ENCODE results near the gene VSNL1.

DNA sequence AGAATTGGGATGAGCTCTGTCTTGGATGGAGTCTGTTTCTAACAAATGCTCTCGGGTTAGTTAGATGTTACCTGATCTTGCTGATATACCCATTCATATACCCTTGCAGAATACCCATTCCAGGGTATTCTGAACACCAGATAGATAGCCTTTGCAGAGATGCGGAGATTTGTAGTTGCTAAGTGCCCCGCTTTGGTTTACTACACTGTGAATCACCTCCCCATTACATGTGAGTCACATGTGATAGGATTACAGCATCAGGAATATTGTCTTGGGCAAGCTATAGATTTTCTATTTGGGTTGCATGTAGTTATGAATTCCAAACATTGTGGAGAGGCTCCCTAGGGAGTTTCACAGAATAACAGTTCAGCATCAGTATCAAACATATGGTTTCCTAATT is 3.8 kb downstream of the VSNL1 start:
- TF ChIP-seq GATA2 (IDR thresholded peaks at IDR 0.05; ENCODE audit: low read depth, low read length) (no peak), GATA3 (IDR thresholded peaks at IDR 0.05; ENCODE audit: low read depth, low read length) (no peak)

Data from SH-SY5Y (cell line).